Fibroblast of the aortic adventitia (primary cell): ENCODE measurements around the gene E4F1. TPM values are rescaled to one million over a fixed set of nuclear protein-coding genes. Genes with fewer than 3 reads are reported as not detected.
"Not testable (repeated sequence)": the region's sequence is repeated elsewhere in the genome, so short reads cannot be mapped to it uniquely, and the experiment has no call there.

Experiments
- DNase-seq: peaks from one replicate; pipeline ENCODE4 v3.0.0-alpha.2; 2010; ENCODE audit warnings: low read depth
- H3K4me3 ChIP-seq: 2 replicates; pipeline ENCODE4 v1.5.1; 2011; ENCODE audit warnings: low read depth, mild to moderate bottlenecking, control low read depth, low read length, moderate library complexity
- CTCF ChIP-seq: IDR thresholded peaks from 2 replicates; pipeline ENCODE4 v1.5.1; 2011; ENCODE audit warnings: mild to moderate bottlenecking, low read length, control low read depth, inconsistent platforms; ENCODE audit not compliant: insufficient read depth
- total RNA-seq: library from RNA; depleted of rRNA; stranded (reverse); fragments of >200 nt; gene quantifications from 2 replicates; pipeline ENCODE4 v1.2.3, GENCODE V29; 2012; ENCODE audit warnings: low replicate concordance

E4F1 gene
- total RNA-seq, 1 donor, result 18.7 TPM

GRCh38 chr16:2199095-2199494, 24.3 kb upstream of the E4F1 start:
- no peak for DNase-seq
- H3K4me3 ChIP-seq, result no peak overlapping the region
- TF ChIP-seq CTCF, result no peak

GRCh38 chr16:2199621-2200139, 23.7 kb upstream of the E4F1 start:
- no peak overlapping the region for H3K4me3 ChIP-seq
- no peak for TF ChIP-seq CTCF
- no peak for DNase-seq

- no peak overlapping the region for H3K4me3 ChIP-seq
- no peak for DNase-seq
- TF ChIP-seq CTCF, result no peak
Measured at GRCh38 chr16:2200313-2200712, 23.1 kb upstream of the E4F1 start.

- not testable (repeated sequence) for DNase-seq
Measured at GRCh38 chr16:2203119-2203688, 20.2 kb upstream of the E4F1 start.

GRCh38 chr16:2204416-2205103, 18.8 kb upstream of the E4F1 start:
- no peak for TF ChIP-seq CTCF
- no peak for DNase-seq
- H3K4me3 ChIP-seq, result peak overlapping the region; percentile 93

More at GRCh38 chr16:2203119-2203688, 20.2 kb upstream of the E4F1 start:
- H3K4me3 ChIP-seq, result not testable (repeated sequence)

- DNase-seq, result peak; percentile 87
- no peak for TF ChIP-seq CTCF
- peak within 1 kb of the TSS; percentile 93 for H3K4me3 ChIP-seq
Measured at GRCh38 chr16:2205104-2205966, 18.1 kb upstream of the E4F1 start, which contains the start of gene MLST8. Gene MLST8, plus strand, starts transcription at chr16:2205454. Its CDS starts 632 bp downstream, at chr16:2206086.

- TF ChIP-seq CTCF, result no peak
- DNase-seq, result no peak
Measured at GRCh38 chr16:2205967-2206313, 17.5 kb upstream of the E4F1 start.

More at GRCh38 chr16:2205967-2206313, 17.5 kb upstream of the E4F1 start:
- H3K4me3 ChIP-seq, result peak overlapping the region; percentile 93
